GM21390 (cell line): ENCODE results near the gene ST8SIA2.

Experiments used
- ATAC-seq: cut with Tn5 transposase; IDR thresholded peaks from one replicate; pipeline ENCODE4 v1.9.1; 2021; ENCODE audit not compliant: unreplicated experiment

The ST8SIA2 gene

DNA sequence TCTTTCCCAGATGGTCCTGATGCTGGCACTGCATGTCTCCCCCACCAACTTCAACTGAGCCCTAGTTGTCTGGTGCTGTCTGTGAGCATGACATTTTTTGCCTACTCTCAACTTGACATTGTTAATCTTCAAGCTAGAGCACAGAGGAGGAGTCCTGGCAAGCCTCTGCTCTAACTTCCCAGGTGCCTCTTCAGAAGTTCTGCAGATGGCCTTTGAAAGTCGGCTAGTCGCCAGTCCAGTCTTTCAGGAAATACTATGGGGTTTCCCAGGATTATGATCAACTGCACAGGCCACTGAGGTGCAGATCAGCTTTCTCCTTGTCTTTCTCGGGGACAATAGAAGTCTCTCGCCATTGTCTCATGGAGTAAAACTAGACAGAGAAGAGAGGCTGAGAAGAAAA is 86.7 kb downstream of the ST8SIA2 start:
- no peak for ATAC-seq

DNA sequence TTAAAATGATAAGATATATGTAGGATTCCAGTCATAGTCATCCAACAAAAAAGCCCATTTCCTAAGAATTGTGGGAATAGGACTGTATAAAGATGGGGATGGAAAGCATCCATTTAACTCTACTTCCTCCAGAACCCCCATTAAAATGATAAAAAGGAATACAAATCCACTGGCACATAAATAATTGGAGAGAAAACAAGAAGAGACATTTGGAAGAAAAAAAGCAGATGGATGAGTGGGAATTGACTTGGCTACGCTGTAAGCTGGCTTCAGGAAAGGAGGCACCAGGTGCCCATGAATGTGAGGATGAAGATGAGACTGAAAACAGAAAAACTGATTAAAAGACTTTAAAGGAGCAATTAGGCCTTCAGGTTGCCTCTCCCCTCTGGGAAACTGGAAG is 91.8 kb downstream of the ST8SIA2 start:
- no peak for ATAC-seq

DNA sequence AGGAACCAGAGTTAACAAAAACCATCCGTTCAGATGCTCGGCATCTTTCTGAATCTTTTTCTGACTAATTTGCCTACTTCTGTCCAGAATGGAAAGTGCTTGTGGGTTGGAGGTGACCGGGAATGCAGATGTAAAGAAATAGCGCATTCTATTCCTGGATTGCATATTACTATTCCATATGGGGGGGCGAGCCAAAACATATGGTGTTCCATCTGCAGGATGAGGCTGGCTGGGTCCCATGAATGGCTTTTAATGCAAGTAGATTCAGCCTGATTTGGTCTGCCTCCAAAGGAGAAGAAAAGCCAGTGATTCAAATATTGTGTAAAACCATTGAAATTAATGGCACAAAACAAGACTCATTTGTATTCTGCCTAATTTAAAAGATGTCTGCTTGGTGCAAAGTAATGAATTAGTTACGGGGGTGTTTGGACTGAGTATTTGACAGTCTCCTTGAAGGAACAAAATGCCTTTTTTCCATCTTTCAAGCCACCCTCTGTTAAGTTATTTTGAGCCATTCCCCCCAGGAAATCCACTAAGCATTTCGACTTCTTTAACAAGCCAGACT is 99.0 kb downstream of the ST8SIA2 start:
- ATAC-seq = no peak

DNA sequence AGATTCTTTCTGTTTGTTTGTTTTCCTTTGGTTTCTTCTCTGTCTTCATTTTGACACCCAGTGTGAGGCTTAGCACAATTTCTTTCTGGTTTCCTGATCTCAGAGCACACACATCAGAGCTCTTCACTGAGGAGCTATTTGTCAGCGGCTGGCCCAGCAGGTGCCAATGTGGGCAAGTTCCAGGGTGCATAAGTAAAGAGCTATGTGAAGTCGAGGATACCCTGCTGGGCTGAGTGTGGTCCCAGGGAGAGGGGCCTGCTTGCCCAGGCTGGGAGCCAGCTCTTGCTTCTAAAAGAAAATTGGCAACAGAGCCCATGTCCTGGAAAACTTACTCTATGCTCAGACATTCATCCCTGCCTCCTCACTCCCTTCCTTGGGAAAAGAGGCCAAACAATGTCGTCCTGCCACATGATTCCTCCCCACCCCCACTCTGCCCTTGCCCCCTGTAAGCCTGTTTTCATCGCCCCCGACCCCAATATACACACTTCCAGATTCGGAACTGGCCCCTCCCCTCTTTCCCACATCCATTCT is 101.2 kb downstream of the ST8SIA2 start:
- ATAC-seq = no peak

DNA sequence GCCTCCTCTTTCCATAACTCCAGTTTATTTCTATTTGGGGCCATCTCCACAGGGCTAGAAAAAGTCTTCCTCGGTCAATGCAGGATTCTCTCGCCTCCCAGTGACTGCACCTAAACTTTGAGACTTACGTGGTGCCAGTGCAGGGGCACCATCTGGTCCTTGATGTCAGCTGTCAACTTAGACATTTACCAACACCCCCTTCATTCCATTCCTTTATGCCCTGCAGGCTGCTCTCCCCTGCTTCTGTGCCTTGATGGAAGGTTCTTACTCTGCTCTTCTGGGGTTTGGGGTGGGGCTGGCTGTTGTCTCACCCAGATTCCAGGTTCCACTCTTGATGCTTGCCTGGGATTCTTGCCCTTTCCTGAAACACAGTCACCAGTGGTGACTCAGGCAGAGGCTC is 101.8 kb downstream of the ST8SIA2 start:
- no peak for ATAC-seq

DNA sequence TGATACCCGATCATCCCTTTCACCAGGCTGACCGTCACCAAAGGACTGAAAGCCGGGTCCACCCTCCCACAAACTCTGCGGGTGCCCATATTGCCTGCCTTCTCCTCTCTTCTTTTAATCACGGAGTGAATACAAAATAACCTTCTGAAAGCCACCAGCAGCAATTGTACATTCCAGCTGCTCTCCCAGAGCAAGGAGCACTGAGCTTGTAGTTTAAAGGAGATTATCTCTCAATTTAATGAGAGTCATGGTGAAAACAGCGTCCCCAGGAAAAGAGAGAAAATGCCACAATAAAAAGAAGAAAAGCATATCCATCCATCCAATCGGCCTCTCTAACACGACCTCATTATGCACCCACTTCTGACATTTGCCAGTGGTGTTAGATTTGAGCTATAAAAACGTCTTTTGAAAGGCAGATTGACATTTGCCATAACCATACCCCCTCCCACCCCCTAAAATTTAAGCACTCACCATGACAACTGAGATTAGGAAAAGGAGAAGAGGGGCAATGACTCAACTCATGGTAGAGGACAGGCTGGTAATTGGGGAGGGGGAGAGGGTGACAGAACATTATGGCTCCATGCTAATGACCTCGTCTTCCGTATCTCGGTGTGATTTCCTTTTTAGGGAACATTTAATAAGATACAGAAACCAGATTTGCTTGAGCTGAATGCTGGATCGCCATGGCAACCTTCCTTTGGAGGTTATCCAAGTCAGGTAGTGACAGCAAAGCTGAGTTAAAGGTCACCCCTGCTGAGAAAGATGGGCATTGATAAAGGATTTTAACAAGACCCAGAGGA is 106.2 kb downstream of the ST8SIA2 start:
- no peak for ATAC-seq

DNA sequence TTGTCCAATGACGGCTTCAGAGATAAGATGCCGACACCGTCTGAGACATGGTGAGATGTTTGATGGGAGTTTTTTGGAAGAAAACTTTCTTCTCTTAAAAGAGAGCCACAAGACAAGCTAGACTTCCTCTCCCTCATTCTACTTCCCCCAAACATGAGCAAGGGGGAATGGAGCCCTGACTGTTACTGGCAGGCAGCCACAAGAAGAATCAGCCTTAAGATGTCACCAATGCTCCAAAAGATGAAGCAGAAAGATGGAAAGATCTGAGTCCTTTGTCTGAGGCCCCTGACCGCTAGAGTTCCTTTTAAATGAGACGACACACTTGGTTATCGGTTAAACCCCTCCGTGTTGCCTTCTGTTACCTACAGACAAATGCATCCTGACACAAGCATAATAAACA is 108.7 kb downstream of the ST8SIA2 start:
- ATAC-seq = no peak

DNA sequence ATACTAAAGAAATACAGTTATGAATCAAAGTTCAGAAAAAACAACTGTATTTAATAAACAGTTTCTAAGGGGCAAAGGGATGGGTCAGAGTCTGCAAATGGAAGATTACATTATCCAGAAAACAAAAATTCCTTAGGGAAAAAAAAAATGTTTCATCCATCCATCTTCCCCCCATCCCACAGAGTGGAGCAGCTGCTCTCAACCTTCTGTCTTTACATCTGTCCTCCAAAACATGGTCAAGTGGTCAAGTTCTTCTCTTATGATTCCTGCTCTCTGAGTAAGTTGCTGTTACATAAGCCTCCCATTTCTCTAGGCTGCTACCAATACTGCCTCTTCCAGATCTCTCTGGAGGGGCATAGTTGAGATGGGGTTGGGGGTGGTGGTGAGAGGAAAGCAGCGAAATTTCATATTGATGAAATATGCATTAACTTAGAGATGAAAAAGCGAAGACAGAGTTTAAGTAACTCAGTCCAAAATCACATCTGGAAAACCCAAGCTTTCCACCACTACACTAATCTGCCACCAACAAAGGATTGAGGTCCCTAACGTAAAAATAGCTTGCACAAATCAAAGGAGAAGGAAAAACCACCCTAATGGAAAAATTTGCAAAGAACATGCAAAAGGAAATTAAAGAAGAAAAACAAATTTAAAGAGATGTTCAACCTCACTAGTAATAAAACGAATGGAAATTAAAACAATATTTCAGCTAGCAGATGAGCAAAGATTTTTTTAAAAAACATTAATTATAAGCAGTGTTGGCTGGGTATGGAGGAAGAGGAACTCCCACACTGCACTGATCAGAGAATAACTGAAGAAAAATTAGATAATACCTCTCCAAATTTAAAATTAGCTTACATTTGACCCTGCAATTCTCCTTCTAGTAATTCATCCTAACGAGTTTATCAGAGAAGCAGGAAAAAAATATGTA is 109.5 kb downstream of the ST8SIA2 start:
- ATAC-seq = no peak

DNA sequence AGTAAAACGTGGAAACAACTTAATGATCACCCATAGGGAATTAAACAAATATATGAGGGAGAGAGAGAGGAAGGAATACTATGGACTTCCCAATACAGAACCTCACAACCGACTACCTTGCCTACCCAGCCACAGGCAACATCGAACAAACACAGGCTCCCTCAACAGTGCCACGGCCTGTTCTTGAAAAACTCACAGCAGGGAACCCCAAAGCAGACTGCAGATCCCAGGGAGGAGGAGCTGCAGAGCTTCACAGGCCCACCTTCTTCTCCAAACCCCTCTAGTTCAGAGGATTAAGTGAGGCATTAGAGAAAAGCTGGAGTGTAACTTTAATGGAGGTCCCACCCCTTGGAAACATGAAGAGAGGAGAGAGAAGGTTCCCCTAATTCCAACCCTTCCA is 110.2 kb downstream of the ST8SIA2 start:
- ATAC-seq = no peak

DNA sequence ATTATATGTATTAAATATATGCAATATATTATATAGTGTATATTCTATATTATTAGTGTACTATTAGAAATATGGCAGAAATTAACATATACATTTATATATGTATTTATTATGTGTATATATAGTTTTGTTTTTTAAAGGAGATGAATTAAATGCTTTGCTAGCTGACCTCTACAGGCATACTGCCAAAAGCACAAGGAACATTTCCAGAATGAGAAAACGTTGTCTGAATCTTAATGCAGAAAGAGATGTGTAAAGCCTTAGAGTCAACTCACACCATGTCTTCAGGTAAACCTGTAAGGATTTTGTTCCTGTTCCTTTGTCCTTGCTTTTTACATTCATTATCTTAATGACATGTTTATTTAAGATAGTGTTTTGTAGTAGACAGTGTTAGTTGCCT is 111.9 kb downstream of the ST8SIA2 start:
- no peak for ATAC-seq

DNA sequence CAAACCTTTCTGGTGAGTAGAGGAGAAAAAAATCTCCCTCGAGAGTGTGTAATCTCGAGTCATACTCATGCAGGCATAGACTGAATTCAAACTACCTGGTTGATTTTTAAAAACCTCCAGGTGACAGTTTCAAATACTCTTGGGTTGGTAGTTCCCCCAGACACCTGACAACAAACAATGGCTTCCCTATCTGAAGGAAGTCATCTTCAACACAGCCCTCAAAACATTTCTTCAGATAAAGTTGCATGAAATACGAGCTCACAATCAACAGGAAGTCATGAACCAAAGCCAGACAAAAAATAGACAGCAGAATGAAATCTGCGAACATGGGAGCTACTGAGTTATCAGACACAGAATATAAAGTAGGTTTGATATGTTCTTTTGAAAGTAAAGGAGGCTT is 112.8 kb downstream of the ST8SIA2 start:
- ATAC-seq = no peak

DNA sequence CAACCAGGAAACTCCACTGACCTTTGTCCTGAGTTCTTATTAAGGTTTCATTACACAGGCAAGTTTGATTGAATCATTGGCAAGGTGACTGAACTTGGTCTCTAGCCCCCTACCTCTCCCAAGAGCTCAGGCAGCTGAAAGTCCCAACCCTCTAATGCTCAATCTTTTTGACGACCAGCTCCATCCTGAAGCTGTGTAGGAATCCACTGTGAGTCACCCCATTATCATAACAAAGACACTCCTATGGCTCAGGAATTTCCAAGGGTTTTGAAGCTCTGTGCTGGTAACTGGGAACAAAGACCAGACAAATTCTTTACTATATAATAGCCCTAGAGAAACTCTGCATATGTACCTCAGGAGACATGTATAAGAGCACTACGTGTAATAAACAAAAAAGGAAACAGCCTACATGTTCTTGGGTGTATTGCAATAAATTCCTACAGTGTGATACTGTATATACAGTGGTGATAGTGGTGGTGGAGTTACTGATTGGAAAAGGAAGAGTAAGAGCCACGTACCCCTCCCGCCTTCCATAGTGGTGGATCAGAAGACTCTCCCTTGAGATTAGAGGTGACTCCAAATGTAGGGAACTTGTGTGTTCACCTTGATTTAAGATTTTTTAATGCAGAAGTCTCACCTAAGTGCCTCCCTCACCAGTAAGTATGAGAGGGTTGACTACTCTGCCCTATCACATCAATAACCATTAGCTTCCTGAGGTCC is 116.6 kb downstream of the ST8SIA2 start:
- ATAC-seq = no peak
